ENCODE measurements around the gene INF2. TPM values are rescaled to one million over a fixed set of nuclear protein-coding genes. Genes with fewer than 3 reads are reported as not detected.
"Not testable (repeated sequence)": the region's sequence is repeated elsewhere in the genome, so short reads cannot be mapped to it uniquely, and the experiment has no call there.

The INF2 gene
- total and polyA plus RNA-seq, 2 donors (not counting 3 experiments of a cell fraction or from before 2014, with no cell fraction given), result 55.3 to 124 TPM

- dilution Hi-C loops (cut with MboI; ENCODE audit: extremely low pct_ligation_motif_present, low sequenced_read_pairs) (no loop called here), intact Hi-C loops (cut with micrococcal nuclease) (no loop called here)
- no peak overlapping the region for H3K4me3 ChIP-seq (replicated peaks in 1 of 3; ENCODE audit: insufficient read depth in 1 of 3, low read depth in 1 of 3, low read length in 3 of 3)
- no peak overlapping the region for H3K9ac ChIP-seq (replicated peaks; ENCODE audit: extremely low read depth, insufficient read depth, low read length)
- no peak overlapping the region for H3K27ac ChIP-seq (ENCODE audit: insufficient read depth, low read depth, low read length)
- ChIA-PET POLR2A (no interaction called here), CTCF (no interaction called here)
- no peaks in the 10 kb centered on the region for H3K9me1 ChIP-seq (replicated peaks; ENCODE audit: control insufficient read depth, extremely low read depth, insufficient read depth, low read length)
- H3K27me3 ChIP-seq (ENCODE audit: control insufficient read depth in 2 of 2, insufficient read depth in 2 of 2, low read length in 2 of 2), result no peaks in the 10 kb centered on the region
- no peak overlapping the region for H2AFZ ChIP-seq (ENCODE audit: low read depth, low read length)
- BruUV-seq (replicated peaks), result no TSS peak
- H3K36me3 ChIP-seq (ENCODE audit: control insufficient read depth in 2 of 2, extremely low read depth in 1 of 2, insufficient read depth in 2 of 2, low read length in 2 of 2), result no peaks in the 10 kb centered on the region
- no peaks in the 10 kb centered on the region for H3K79me2 ChIP-seq (ENCODE audit: control insufficient read depth, insufficient read depth, low read length)
- no peaks in the 10 kb centered on the region for H4K20me1 ChIP-seq (replicated peaks; ENCODE audit: control insufficient read depth, extremely low read depth, insufficient read depth, low read length)
- no peak for FAIRE-seq
- H3K4me2 ChIP-seq (ENCODE audit: insufficient read depth, low read length), result no peak overlapping the region
- H3K9me3 ChIP-seq (replicated peaks; ENCODE audit: control insufficient read depth, insufficient read depth, low read length), result no peaks in the 10 kb centered on the region
- peaks cover 4% of the 10 kb centered on the region for H3K4me1 ChIP-seq (ENCODE audit: control insufficient read depth, extremely low read depth, insufficient read depth, low read length)
- no peak for TF ChIP-seq POLR2AphosphoS5 (IDR thresholded peaks at IDR 0.05; ENCODE audit: insufficient read depth, low read depth, low read length)
- TF ChIP-seq EZH2 (IDR thresholded peaks at IDR 0.05; ENCODE audit: borderline replicate concordance, low read depth, low read length, severe bottlenecking), result no peak
- no peak for TF ChIP-seq CTCF (IDR thresholded peaks at IDR 0.05; ENCODE audit: extremely low read depth in 1 of 2, insufficient read depth in 1 of 2, low read depth in 1 of 2, low read length in 2 of 2)
- no peak for TF ChIP-seq MAX (IDR thresholded peaks at IDR 0.05; ENCODE audit: insufficient read depth, insufficient read length)
- no peak for DNase-seq (ENCODE audit: low read depth, low spot score)
Observed at GRCh38 chr14:104661086-104661485, 28.3 kb upstream of the INF2 start.

- H3K27me3 ChIP-seq (ENCODE audit: control insufficient read depth in 2 of 2, insufficient read depth in 2 of 2, low read length in 2 of 2); FAIRE-seq; H3K27ac ChIP-seq (ENCODE audit: insufficient read depth, low read depth, low read length); H3K79me2 ChIP-seq (ENCODE audit: control insufficient read depth, insufficient read depth, low read length); dilution Hi-C loops (cut with MboI; ENCODE audit: extremely low pct_ligation_motif_present, low sequenced_read_pairs); H3K9ac ChIP-seq (replicated peaks; ENCODE audit: extremely low read depth, insufficient read depth, low read length); H3K9me3 ChIP-seq (replicated peaks; ENCODE audit: control insufficient read depth, insufficient read depth, low read length); H3K4me3 ChIP-seq (replicated peaks in 1 of 3; ENCODE audit: insufficient read depth in 1 of 3, low read depth in 1 of 3, low read length in 3 of 3); DNase-seq (ENCODE audit: low read depth, low spot score); H2AFZ ChIP-seq (ENCODE audit: low read depth, low read length); H3K36me3 ChIP-seq (ENCODE audit: control insufficient read depth in 2 of 2, extremely low read depth in 1 of 2, insufficient read depth in 2 of 2, low read length in 2 of 2); intact Hi-C loops (cut with micrococcal nuclease); CTCF ChIA-PET; H3K4me2 ChIP-seq (ENCODE audit: insufficient read depth, low read length); H3K4me1 ChIP-seq (ENCODE audit: control insufficient read depth, extremely low read depth, insufficient read depth, low read length); H4K20me1 ChIP-seq (replicated peaks; ENCODE audit: control insufficient read depth, extremely low read depth, insufficient read depth, low read length); BruUV-seq (replicated peaks); POLR2A ChIA-PET; H3K9me1 ChIP-seq (replicated peaks; ENCODE audit: control insufficient read depth, extremely low read depth, insufficient read depth, low read length): not testable (repeated sequence)
Observed at GRCh38 chr14:104661528-104662157, 27.8 kb upstream of the INF2 start.

- DNase-seq (ENCODE audit: low read depth, low spot score); BruUV-seq (replicated peaks); H3K4me1 ChIP-seq (ENCODE audit: control insufficient read depth, extremely low read depth, insufficient read depth, low read length); H3K4me2 ChIP-seq (ENCODE audit: insufficient read depth, low read length); H3K79me2 ChIP-seq (ENCODE audit: control insufficient read depth, insufficient read depth, low read length); CTCF ChIA-PET; intact Hi-C loops (cut with micrococcal nuclease); H3K9me3 ChIP-seq (replicated peaks; ENCODE audit: control insufficient read depth, insufficient read depth, low read length); H3K27me3 ChIP-seq (ENCODE audit: control insufficient read depth in 2 of 2, insufficient read depth in 2 of 2, low read length in 2 of 2); H2AFZ ChIP-seq (ENCODE audit: low read depth, low read length); H3K4me3 ChIP-seq (replicated peaks in 1 of 3; ENCODE audit: insufficient read depth in 1 of 3, low read depth in 1 of 3, low read length in 3 of 3); H3K9ac ChIP-seq (replicated peaks; ENCODE audit: extremely low read depth, insufficient read depth, low read length); H3K27ac ChIP-seq (ENCODE audit: insufficient read depth, low read depth, low read length); POLR2A ChIA-PET; FAIRE-seq; dilution Hi-C loops (cut with MboI; ENCODE audit: extremely low pct_ligation_motif_present, low sequenced_read_pairs); H3K36me3 ChIP-seq (ENCODE audit: control insufficient read depth in 2 of 2, extremely low read depth in 1 of 2, insufficient read depth in 2 of 2, low read length in 2 of 2); H3K9me1 ChIP-seq (replicated peaks; ENCODE audit: control insufficient read depth, extremely low read depth, insufficient read depth, low read length); H4K20me1 ChIP-seq (replicated peaks; ENCODE audit: control insufficient read depth, extremely low read depth, insufficient read depth, low read length): not testable (repeated sequence)
Observed at GRCh38 chr14:104662472-104662871, 26.9 kb upstream of the INF2 start.

Data from endothelial cell of umbilical vein (primary cell).